ENCODE results near the gene SNX5. TPM values are rescaled to one million over a fixed set of nuclear protein-coding genes. Genes with fewer than 3 reads are reported as not detected.

SNX5 gene
- total RNA-seq, 4 donors from 2014 or later, result 247 to 346 (median 270) TPM

DNA sequence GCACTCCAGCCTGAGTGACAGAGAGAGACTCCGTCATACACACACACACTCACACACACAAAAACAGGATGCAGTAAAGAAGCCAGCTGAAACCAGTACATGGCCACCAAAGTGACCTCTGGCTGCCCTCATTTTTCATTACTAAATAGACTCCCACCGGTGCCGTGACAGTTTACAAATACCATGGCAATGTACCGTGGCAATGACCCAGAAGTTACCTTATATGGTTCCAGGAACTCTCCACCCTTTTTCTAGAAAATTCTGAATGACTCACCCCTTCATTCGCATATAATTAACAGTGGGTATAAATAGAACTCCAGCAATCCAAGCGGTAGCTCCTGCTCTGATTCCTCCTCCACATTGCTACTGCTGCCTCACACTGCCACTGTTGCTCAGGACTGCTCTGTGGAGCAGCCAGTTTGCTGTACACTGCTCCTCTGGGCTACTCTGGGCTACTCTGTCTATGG is 57.7 kb downstream of the SNX5 start:
- WGBS, 2 donors, result 53 to 60% methylated on average over 6 of the region's 6 CpGs
- no peaks in the 10 kb centered on the region for H3K36me3 ChIP-seq
- TF ChIP-seq, protein P1, sequence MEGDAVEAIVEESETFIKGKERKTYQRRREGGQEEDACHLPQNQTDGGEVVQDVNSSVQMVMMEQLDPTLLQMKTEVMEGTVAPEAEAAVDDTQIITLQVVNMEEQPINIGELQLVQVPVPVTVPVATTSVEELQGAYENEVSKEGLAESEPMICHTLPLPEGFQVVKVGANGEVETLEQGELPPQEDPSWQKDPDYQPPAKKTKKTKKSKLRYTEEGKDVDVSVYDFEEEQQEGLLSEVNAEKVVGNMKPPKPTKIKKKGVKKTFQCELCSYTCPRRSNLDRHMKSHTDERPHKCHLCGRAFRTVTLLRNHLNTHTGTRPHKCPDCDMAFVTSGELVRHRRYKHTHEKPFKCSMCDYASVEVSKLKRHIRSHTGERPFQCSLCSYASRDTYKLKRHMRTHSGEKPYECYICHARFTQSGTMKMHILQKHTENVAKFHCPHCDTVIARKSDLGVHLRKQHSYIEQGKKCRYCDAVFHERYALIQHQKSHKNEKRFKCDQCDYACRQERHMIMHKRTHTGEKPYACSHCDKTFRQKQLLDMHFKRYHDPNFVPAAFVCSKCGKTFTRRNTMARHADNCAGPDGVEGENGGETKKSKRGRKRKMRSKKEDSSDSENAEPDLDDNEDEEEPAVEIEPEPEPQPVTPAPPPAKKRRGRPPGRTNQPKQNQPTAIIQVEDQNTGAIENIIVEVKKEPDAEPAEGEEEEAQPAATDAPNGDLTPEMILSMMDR (IDR thresholded peaks at IDR 0.05), result no peak
- TF ChIP-seq POLR2A (IDR thresholded peaks at IDR 0.05), result peak in 1 of 2 donors; percentile 25
- no peak overlapping the region for H3K4me3 ChIP-seq (replicated peaks in 1 of 3)
- H3K9me3 ChIP-seq, result no peaks in the 10 kb centered on the region
- H3K27me3 ChIP-seq, result no peaks in the 10 kb centered on the region
- peak overlapping the region in 2 of 3 donors; percentile 2 to 41 for H3K27ac ChIP-seq
- DNase-seq, result peak; percentile 10 to 29
- intact Hi-C loops (cut with DNase I), result no loop called here
- H3K4me1 ChIP-seq, result peaks cover 0 to 15% of the 10 kb centered on the region in 2 donors

DNA sequence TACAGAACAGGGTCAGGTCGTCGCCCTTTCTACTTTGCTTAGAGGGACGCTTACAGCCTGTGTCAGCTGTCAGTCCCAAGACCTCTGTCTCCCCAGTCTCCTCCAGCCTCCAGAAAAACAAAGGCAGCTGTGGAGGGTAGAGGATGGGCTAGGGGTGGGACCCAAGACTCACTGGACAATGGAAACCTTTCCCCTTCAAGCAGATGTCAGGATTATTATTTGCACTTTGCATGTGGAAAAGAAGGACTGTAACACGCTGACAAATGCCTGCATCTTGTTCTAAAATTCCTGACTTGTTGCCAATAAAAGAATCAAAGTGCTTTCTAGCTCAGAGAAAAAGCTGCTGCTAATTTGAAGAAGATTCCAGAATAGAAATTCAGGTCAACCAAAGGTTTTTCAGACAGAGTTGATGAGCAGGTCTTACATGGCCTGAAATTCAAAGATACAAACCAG is 58.7 kb downstream of the SNX5 start:
- no peaks in the 10 kb centered on the region for H3K27me3 ChIP-seq
- intact Hi-C loops (cut with DNase I), result loop anchor here (10.0 kb wide), 1 partner anchor 255 kb away; no protein-coding TSS in a partner anchor
- WGBS, 2 donors, result 70 to 74% methylated on average over 4 of the region's 4 CpGs
- H3K9me3 ChIP-seq, result no peaks in the 10 kb centered on the region
- H3K4me3 ChIP-seq (replicated peaks in 1 of 3), result no peak overlapping the region
- DNase-seq, result no peak
- H3K36me3 ChIP-seq, result no peaks in the 10 kb centered on the region
- H3K27ac ChIP-seq, result peak overlapping the region in 2 of 3 donors; percentile 2 to 41
- H3K4me1 ChIP-seq, result peaks cover 0 to 15% of the 10 kb centered on the region in 2 donors
- no peak for TF ChIP-seq POLR2A (IDR thresholded peaks at IDR 0.05)
- TF ChIP-seq, protein P1 (IDR thresholded peaks at IDR 0.05), result no peak

DNA sequence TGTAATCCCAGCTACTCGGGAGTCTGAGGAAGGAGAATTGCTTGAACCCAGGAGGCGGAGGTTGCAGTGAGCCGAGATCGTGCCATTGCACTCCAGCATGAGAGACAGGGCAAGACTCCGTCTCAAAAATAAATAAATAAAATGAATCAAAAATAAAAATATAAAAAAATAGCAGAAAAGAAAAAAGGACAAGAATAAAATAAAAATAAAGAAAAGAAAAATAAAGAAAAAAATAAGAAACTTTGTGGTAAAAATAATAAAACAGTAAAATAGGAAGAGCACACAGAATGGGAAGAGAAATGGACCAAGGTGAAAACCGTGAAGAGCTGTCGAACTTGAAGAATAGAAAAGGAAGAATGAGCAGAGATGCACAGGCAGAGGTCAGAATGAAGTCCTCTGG is 63.0 kb downstream of the SNX5 start:
- intact Hi-C loops (cut with DNase I), result loop anchor here (10.0 kb wide), 1 partner anchor 251 kb away; no protein-coding TSS in a partner anchor
- Histone ChIP-seq H3K9me3 (no peaks in the 10 kb centered on the region), H3K27me3 (no peaks in the 10 kb centered on the region), H3K4me3 (replicated peaks in 1 of 3) (no peak overlapping the region), H3K36me3 (no peaks in the 10 kb centered on the region), H3K27ac (no peak overlapping the region), H3K4me1 (peaks cover 0 to 8% of the 10 kb centered on the region in 2 donors)
- no peak for TF ChIP-seq POLR2A (IDR thresholded peaks at IDR 0.05)
- TF ChIP-seq, protein P1 (IDR thresholded peaks at IDR 0.05), result no peak
- 91 to 95% methylated on average over 7 of the region's 7 CpGs for WGBS, 2 donors
- DNase-seq, result no peak

DNA sequence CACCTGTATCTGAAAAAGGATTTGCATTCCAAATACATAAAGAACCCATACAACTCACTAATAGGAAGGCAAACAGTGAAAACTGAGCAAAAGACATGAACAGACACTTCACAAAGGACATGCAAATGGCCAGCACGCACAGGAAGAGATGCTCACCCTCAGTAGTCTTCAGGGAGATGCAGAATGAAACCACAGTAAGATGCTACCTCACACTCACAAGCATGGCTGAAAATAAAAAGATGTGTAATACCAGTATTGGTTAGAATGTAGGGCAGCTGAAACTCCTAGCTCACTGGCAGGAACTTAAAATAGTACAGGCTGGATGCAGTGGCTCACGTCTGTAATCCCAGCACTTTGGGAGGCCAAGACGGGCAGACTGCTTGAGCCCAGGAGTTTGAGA is 64.6 kb downstream of the SNX5 start:
- intact Hi-C loops (cut with DNase I), result loop anchor here (10.0 kb wide), 1 partner anchor 249 kb away; no protein-coding TSS in a partner anchor
- H3K27ac ChIP-seq, result no peak overlapping the region
- H3K4me3 ChIP-seq (replicated peaks in 1 of 3), result no peak overlapping the region
- no peak for TF ChIP-seq POLR2A (IDR thresholded peaks at IDR 0.05)
- TF ChIP-seq, protein P1 (IDR thresholded peaks at IDR 0.05), result no peak
- 71 to 91% methylated on average over 3 of the region's 3 CpGs for WGBS, 2 donors
- no peaks in the 10 kb centered on the region for H3K4me1 ChIP-seq
- DNase-seq, result no peak
- no peaks in the 10 kb centered on the region for H3K27me3 ChIP-seq
- no peaks in the 10 kb centered on the region for H3K9me3 ChIP-seq
- H3K36me3 ChIP-seq, result no peaks in the 10 kb centered on the region

DNA sequence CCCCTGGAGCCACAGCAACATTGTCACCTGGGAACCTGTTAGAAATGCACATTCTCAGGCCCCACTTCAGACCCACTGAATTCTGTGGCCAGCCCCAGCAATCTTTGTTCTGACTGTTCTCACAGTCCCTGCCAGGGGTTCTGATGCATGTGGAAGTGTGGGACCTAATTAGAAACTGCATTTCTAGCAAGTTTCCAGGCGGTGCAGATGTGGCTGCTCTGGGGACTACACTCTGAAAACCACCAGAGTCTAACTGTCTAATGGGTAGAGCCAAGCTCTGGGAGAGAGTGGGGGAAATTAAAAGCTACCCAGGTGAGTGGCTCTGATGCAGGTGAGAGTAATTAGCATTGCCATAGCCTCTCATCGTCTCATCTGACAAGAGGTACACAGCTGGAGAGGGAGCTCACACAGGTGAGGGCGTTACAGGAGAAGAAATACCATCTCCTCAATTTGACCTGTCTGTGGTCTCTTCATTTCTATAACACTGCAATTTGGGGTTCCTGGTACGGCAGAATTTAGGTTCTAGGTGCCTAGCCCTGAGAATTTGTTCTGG is 66.0 kb downstream of the SNX5 start:
- no peak overlapping the region for H3K27ac ChIP-seq
- no peaks in the 10 kb centered on the region for H3K27me3 ChIP-seq
- H3K36me3 ChIP-seq, result no peaks in the 10 kb centered on the region
- no peak for TF ChIP-seq POLR2A (IDR thresholded peaks at IDR 0.05)
- TF ChIP-seq, protein P1 (IDR thresholded peaks at IDR 0.05), result no peak
- DNase-seq, result no peak
- H3K4me1 ChIP-seq, result no peaks in the 10 kb centered on the region
- H3K4me3 ChIP-seq (replicated peaks in 1 of 3), result no peak overlapping the region
- intact Hi-C loops (cut with DNase I), result loop anchor here (10.0 kb wide), 1 partner anchor 248 kb away; no protein-coding TSS in a partner anchor
- H3K9me3 ChIP-seq, result no peaks in the 10 kb centered on the region
- WGBS, 2 donors, result 73 to 91% methylated on average over 4 of the region's 4 CpGs
